Measurements from ENCODE around the gene CC2D2A. TPM values are rescaled to one million over a fixed set of nuclear protein-coding genes. Genes with fewer than 3 reads are reported as not detected.
"Not testable (repeated sequence)": the region's sequence is repeated elsewhere in the genome, so short reads cannot be mapped to it uniquely, and the experiment has no call there.

CC2D2A gene
- total and polyA plus RNA-seq, 9 donors: 12.8 to 21.6 (median 16.0) TPM

DNA sequence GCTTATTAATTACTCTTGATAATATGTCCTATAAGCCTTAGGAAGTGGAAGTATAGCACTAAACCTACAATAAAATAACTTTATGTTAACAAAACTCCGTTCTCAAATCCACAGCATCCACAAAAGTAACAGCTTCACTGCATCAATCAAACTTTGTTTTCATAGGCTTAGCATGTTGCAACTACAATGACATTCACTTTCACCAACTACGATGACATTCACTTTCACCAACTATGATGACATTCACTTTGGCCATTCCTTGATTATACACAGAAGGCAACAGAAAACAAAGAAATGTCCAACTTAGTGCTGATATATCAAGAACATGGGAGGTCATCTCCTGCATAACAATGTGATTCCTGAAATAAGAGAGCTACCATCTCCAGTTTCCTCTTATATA, 141.2 kb downstream of the CC2D2A start:
- WGBS (ENCODE audit: insufficient coverage): 100% methylated on average over 1 of the region's 2 CpGs
- Histone ChIP-seq H3K27ac (ENCODE audit: low read length) (no peak overlapping the region), H3K27me3 (ENCODE audit: control insufficient read depth, insufficient read depth, low read length) (no peaks in the 10 kb centered on the region), H3K4me3 (ENCODE audit: low read length) (no peak overlapping the region), H3K36me3 (ENCODE audit: control insufficient read depth, insufficient read depth, low read length) (peaks cover 9% of the 10 kb centered on the region), H3K4me1 (ENCODE audit: control insufficient read depth, insufficient read depth, low read length) (no peaks in the 10 kb centered on the region), H3K9me3 (replicated peaks; ENCODE audit: control insufficient read depth, low read depth, low read length) (peaks cover 6% of the 10 kb centered on the region)
- DNase-seq: no peak

DNA sequence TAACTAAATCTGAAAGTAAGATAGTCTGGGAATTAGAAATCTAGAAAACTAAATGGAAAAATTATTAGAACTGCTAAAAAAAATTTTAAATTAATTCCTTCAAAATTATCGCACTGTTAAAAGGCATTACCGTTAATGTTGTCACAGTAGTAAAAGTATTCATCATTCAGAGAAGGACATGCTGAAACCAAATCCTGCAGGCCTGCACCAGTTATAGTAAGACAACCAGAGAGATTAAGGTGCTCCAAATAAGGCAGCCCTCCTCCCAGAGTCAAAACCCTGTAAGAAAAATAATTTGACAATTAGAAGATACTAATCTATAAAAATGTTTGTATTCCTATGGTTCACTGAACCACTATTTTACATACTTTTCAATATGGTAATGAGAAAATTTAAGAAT, 142.5 kb downstream of the CC2D2A start:
- Histone ChIP-seq H3K9me3 (replicated peaks; ENCODE audit: control insufficient read depth, low read depth, low read length) (peaks cover 6% of the 10 kb centered on the region), H3K4me3 (ENCODE audit: low read length) (no peak overlapping the region), H3K36me3 (ENCODE audit: control insufficient read depth, insufficient read depth, low read length) (peaks cover 14% of the 10 kb centered on the region), H3K27me3 (ENCODE audit: control insufficient read depth, insufficient read depth, low read length) (no peaks in the 10 kb centered on the region), H3K27ac (ENCODE audit: low read length) (no peak overlapping the region), H3K4me1 (ENCODE audit: control insufficient read depth, insufficient read depth, low read length) (no peaks in the 10 kb centered on the region)
- no CpG with 5 or more reads among the region's 2 CpGs for WGBS (ENCODE audit: insufficient coverage)
- DNase-seq: no peak

DNA sequence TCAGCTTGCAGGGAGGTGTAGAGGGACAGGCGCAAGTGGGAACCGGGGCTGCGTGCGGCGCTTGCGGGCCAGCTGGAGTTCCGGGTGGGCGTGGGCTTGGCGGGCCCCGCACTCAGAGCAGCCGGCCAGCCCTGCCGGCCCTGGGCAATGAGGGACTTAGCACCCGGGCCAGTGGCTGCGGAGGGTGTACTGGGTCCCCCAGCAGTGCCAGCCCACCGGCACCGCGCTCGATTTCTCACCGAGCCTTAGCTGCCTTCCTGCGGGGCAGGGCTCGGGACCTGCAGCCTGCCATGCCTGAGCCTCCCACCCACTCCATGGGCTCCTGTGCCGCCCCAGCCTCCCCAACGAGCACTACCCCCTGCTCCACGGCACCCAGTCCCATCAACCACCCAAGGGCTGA, 145.2 kb downstream of the CC2D2A start:
- DNase-seq; H3K27ac ChIP-seq (ENCODE audit: low read length); H3K4me3 ChIP-seq (ENCODE audit: low read length); H3K4me1 ChIP-seq (ENCODE audit: control insufficient read depth, insufficient read depth, low read length); H3K27me3 ChIP-seq (ENCODE audit: control insufficient read depth, insufficient read depth, low read length): not testable (repeated sequence)
- WGBS (ENCODE audit: insufficient coverage): 99% methylated on average over 10 of the region's 24 CpGs
- Histone ChIP-seq H3K36me3 (ENCODE audit: control insufficient read depth, insufficient read depth, low read length) (peaks cover 18% of the 10 kb centered on the region), H3K9me3 (replicated peaks; ENCODE audit: control insufficient read depth, low read depth, low read length) (peaks cover 26% of the 10 kb centered on the region)

DNA sequence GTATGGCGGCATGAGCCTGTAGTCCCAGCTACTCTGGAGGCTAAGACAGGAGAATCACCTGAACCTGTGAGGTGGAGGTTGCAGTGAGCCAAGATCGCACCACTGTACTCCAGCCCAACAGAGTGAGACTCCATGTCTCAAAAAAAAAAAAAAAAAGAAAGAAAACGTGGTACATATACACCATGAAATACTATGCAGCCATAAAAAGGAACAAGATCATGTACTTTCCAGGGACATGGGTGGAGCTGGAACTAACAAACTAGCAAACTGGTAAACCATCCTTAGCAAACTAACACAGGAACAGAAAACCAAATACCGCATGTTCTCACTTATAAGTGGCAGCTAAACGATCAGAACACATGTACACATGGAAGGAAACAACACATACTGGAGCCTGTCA, 147.7 kb downstream of the CC2D2A start:
- H3K27ac ChIP-seq (ENCODE audit: low read length); H3K4me3 ChIP-seq (ENCODE audit: low read length); DNase-seq; H3K4me1 ChIP-seq (ENCODE audit: control insufficient read depth, insufficient read depth, low read length); H3K27me3 ChIP-seq (ENCODE audit: control insufficient read depth, insufficient read depth, low read length): not testable (repeated sequence)
- H3K9me3 ChIP-seq (replicated peaks; ENCODE audit: control insufficient read depth, low read depth, low read length): peaks cover 32% of the 10 kb centered on the region
- WGBS (ENCODE audit: insufficient coverage): no CpG with 5 or more reads among the region's 5 CpGs
- H3K36me3 ChIP-seq (ENCODE audit: control insufficient read depth, insufficient read depth, low read length): peaks cover 21% of the 10 kb centered on the region

DNA sequence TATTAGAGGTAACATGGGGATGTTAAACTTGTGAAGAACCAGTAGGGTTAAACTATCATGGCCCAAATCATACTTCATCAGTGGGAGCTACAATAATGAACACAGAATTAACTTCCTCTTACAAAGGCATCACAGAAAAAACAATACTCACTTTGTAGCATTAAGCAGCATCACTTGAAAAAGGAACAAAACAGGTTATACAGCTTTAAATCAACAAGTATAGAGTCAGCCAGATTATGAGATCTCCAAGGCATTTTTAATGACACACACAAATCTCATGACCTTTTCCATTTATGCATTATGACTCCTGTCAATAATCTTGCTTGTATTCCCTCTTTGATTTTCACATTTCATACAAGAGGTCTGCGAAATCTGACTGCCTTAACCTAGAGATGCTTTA, 167.1 kb downstream of the CC2D2A start:
- H3K4me1 ChIP-seq (ENCODE audit: control insufficient read depth, insufficient read depth, low read length): no peaks in the 10 kb centered on the region
- H3K27me3 ChIP-seq (ENCODE audit: control insufficient read depth, insufficient read depth, low read length): no peaks in the 10 kb centered on the region
- no peaks in the 10 kb centered on the region for H3K9me3 ChIP-seq (replicated peaks; ENCODE audit: control insufficient read depth, low read depth, low read length)
- no peak overlapping the region for H3K4me3 ChIP-seq (ENCODE audit: low read length)
- no peak overlapping the region for H3K27ac ChIP-seq (ENCODE audit: low read length)
- no peak for DNase-seq
- no CpG with 5 or more reads among the region's 1 CpG for WGBS (ENCODE audit: insufficient coverage)
- peaks cover 15% of the 10 kb centered on the region for H3K36me3 ChIP-seq (ENCODE audit: control insufficient read depth, insufficient read depth, low read length)

DNA sequence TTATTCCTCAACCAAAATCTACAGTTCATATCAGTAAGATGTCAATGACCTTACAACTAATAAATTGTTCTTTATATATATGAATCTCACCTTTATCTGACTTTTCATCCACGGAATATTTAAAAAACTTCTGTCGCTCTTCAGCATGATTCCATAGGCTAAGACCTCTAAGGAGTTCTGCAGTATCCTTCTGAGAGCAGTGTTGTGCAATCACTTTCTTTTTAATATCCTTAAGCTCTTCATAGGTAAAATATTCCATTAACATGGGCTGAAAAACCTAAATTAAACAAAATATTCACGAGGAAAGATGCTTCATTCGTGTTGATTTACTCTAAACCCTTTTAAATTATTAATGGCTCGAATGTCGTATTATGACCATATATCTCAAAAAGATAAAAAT, 168.7 kb downstream of the CC2D2A start:
- H3K27me3 ChIP-seq (ENCODE audit: control insufficient read depth, insufficient read depth, low read length): no peaks in the 10 kb centered on the region
- no CpG with 5 or more reads among the region's 6 CpGs for WGBS (ENCODE audit: insufficient coverage)
- H3K9me3 ChIP-seq (replicated peaks; ENCODE audit: control insufficient read depth, low read depth, low read length): no peaks in the 10 kb centered on the region
- no peaks in the 10 kb centered on the region for H3K4me1 ChIP-seq (ENCODE audit: control insufficient read depth, insufficient read depth, low read length)
- H3K27ac ChIP-seq (ENCODE audit: low read length): no peak overlapping the region
- H3K4me3 ChIP-seq (ENCODE audit: low read length): no peak overlapping the region
- peaks cover 14% of the 10 kb centered on the region for H3K36me3 ChIP-seq (ENCODE audit: control insufficient read depth, insufficient read depth, low read length)
- DNase-seq: no peak

DNA sequence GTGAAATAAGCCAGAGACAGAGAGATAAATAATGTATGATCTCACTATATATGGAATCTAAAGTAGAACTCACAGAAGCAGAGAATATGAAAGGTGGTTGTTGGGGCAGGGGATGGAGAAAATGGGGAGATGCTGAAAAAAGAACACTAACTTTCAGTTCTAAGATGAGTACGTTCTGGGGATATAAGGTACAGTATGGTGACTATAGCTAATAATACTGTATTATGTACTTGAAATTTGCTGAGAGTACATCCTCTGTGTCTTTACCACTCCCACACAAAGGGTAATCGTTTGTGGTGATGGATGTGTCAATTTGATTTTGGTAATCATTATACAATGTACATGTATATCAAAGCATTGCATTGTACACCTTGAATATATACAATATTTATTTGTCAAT, 178.9 kb downstream of the CC2D2A start:
- no peak overlapping the region for H3K4me3 ChIP-seq (ENCODE audit: low read length)
- H3K27me3 ChIP-seq (ENCODE audit: control insufficient read depth, insufficient read depth, low read length): no peaks in the 10 kb centered on the region
- no peak for DNase-seq
- peaks cover 2% of the 10 kb centered on the region for H3K36me3 ChIP-seq (ENCODE audit: control insufficient read depth, insufficient read depth, low read length)
- H3K9me3 ChIP-seq (replicated peaks; ENCODE audit: control insufficient read depth, low read depth, low read length): no peaks in the 10 kb centered on the region
- no peak overlapping the region for H3K27ac ChIP-seq (ENCODE audit: low read length)
- no peaks in the 10 kb centered on the region for H3K4me1 ChIP-seq (ENCODE audit: control insufficient read depth, insufficient read depth, low read length)
- no CpG with 5 or more reads among the region's 2 CpGs for WGBS (ENCODE audit: insufficient coverage)

DNA sequence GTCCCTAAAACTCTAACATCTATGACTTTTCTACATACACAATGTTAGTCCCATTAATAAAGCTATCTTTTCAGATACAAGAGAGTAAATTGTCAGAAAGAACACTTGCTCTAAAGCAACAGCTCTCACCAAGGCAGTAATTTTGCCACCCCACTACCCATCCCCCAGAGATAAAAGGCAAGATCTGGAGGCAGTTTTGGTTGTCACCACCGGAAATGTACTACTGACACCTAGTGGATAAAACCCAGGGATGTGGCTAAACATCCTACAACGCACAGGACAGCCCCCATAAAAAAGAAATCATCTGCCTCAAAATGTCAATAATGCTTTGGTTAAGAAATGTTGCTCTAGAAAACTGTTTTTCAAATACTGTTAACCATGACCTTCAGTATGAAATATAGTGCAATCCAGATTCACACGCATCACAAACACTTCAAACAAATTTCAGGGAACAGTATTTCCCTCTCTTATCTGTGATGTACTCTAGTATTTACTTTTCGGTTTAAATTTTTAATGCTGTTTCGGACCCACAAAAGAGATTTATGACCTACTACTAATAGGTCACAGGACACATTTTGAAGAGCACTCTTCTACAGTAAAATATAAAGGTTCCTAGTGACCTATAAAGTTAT, 180.3 kb downstream of the CC2D2A start:
- H3K4me3 ChIP-seq (ENCODE audit: low read length): no peak overlapping the region
- H3K27ac ChIP-seq (ENCODE audit: low read length): no peak overlapping the region

More for the DNA sequence above, 180.3 kb downstream of the CC2D2A start:
- peak; percentile 38 for DNase-seq
- no CpG with 5 or more reads among the region's 5 CpGs for WGBS (ENCODE audit: insufficient coverage)
- Histone ChIP-seq H3K27me3 (ENCODE audit: control insufficient read depth, insufficient read depth, low read length) (no peaks in the 10 kb centered on the region), H3K9me3 (replicated peaks; ENCODE audit: control insufficient read depth, low read depth, low read length) (no peaks in the 10 kb centered on the region), H3K36me3 (ENCODE audit: control insufficient read depth, insufficient read depth, low read length) (peaks cover 2% of the 10 kb centered on the region), H3K4me1 (ENCODE audit: control insufficient read depth, insufficient read depth, low read length) (peaks cover 3% of the 10 kb centered on the region)

Other genes with a start within 250 kb of the CC2D2A start
- gene C1QTNF7, start 41.8 kb upstream of the CC2D2A start, total RNA-seq: 2.8 TPM
- 1 to 10 TPM in 7 of 8 donors, under 1 TPM in 1; 0.66 to 3.2 (median 1.2) TPM for gene C1QTNF7, start 41.8 kb upstream of the CC2D2A start, polyA plus RNA-seq (ENCODE audit: insufficient read depth in 1 of 8, insufficient read length in 8 of 8, low replicate concordance in 1 of 8)
- 80.5 TPM for gene FBXL5, start 185.5 kb downstream of the CC2D2A start, total RNA-seq
- gene FBXL5, start 185.5 kb downstream of the CC2D2A start, polyA plus RNA-seq (ENCODE audit: insufficient read depth in 1 of 8, insufficient read length in 8 of 8, low replicate concordance in 1 of 8): 10 to 100 TPM; 54.2 to 75.2 (median 65.6) TPM
- 42.4 TPM for gene FAM200B, start 211.9 kb downstream of the CC2D2A start, total RNA-seq
- 10 to 100 TPM; 24.6 to 31.9 (median 27.8) TPM for gene FAM200B, start 211.9 kb downstream of the CC2D2A start, polyA plus RNA-seq (ENCODE audit: insufficient read depth in 1 of 8, insufficient read length in 8 of 8, low replicate concordance in 1 of 8)
- gene BST1, start 233.2 kb downstream of the CC2D2A start, total RNA-seq: 5.2 TPM
- gene BST1, start 233.2 kb downstream of the CC2D2A start, polyA plus RNA-seq (ENCODE audit: insufficient read depth in 1 of 8, insufficient read length in 8 of 8, low replicate concordance in 1 of 8): 1 to 10 TPM; 4.0 to 7.9 (median 4.7) TPM

Data from muscle of leg (tissue), 11 donors.